HG03571 (cell line): ENCODE measurements around the gene MFSD6L.

Source experiments
- ATAC-seq: cut with Tn5 transposase; IDR thresholded peaks from one replicate; pipeline ENCODE4 v1.9.1; 2021; ENCODE audit not compliant: unreplicated experiment

The MFSD6L gene

GRCh38 chr17:8798846-8799569 is at the start of gene MFSD6L:
TSS of gene MFSD6L (minus strand) at chr17:8799365. CDS start at chr17:8799120, 245 bp downstream.
- no peak for ATAC-seq

DNA sequence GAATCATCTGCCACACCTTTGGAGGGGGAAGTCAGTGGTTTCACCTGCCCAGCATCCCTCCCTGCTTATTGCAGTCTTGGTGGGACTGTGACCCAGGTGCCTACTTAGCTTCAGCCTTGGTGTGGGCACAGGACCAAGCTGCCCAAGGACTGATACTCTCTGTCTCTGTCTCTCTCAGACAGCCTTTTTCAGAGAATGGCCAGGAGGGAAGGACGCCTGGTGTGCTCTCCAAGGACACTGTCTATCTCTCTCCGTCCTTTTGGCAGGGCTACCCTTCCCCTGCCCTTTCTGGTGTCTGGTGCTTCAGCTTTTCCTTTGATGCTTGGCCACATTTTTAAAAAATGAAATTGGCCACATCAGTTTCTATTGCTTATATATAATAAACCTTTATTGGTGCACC is 48.7 kb upstream of the MFSD6L start:
- no peak for ATAC-seq

DNA sequence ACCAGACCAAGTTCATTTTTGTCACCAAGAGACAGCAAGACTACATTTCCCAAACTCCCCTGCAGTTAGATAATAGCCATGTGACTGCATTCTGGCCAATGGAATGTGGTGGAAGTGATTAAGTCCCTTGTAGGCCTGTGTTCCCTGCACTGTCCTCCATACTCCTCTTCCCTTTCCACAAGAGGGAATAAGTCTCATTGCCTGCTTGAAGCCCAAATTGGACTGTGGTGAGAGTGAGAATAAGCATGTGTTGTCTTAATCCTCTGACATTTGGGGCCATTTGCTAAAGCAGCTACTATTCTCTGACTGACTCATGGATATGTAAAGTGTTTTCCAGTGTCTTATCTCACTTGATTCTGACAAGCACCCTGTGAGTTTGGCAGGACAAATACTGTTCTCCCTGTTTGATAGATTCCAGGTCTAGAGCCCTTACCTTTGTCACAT is 47.6 kb upstream of the MFSD6L start:
- ATAC-seq, result no peak

DNA sequence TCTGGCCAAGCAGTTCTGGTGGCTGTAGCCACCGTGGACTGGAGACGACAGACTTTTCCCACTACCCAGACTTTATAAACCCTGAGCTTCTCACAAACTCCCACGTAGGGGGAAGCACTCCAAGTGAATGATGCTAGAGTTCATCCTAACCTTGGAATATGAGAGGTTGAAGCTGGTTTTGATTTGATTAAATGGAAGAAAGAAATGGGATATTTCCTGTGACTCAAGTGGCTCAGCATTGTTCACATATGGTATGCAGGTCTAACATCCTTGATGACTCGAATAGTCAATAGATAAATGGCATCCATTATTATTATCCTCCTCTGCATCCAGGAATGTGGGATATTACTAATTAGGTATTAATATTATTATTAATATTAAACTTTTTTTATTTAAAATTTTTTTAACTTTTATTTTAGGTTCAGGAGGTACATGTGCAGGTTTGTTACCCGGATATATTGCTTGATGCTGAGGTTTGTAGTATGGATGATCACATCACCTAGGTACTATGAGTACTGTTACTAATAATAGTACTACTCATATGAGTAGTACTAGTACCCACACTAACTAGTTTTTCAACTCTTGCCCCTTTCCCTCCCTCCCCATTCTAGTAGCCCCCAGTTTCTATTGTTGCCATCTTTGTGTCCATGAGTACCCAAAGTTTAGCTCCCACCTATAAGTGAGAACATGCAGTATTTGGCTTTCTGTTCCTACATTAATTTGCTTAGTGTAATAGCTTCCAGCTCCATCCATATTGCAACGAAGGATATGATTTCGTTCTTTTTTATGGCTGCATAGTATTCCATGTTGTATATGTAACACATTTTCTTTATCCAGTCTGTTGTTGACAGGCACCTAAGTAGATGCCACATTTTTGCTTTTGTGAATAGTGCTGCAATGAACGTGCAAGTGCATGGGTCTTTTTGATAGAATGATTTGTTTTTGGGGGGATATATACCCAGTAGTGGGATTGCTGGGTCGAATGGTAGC is 45.4 kb upstream of the MFSD6L start:
- no peak for ATAC-seq

- no peak for ATAC-seq
These were observed 44.2 kb upstream of the MFSD6L start for GRCh38 chr17:8843344-8843743.

DNA sequence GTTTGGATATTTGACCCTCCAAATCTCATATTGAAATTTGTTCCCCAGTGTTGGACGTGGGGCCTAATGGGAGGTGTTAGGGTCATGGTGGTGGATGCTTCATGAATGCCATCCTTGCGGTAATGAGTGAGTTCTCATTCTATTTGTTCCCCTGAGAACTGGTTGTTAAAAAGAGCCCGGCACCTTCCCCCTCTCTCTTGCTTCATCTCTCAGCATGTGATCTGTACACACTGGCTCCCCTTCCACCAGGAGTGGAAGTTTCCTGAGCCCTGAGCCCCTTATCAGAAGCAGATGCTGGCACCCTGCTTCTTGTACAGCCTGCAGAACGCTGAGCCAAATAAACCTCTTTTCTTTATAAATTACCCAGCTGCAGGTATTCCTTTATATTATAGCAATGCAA is 42.7 kb upstream of the MFSD6L start:
- ATAC-seq, result no peak

DNA sequence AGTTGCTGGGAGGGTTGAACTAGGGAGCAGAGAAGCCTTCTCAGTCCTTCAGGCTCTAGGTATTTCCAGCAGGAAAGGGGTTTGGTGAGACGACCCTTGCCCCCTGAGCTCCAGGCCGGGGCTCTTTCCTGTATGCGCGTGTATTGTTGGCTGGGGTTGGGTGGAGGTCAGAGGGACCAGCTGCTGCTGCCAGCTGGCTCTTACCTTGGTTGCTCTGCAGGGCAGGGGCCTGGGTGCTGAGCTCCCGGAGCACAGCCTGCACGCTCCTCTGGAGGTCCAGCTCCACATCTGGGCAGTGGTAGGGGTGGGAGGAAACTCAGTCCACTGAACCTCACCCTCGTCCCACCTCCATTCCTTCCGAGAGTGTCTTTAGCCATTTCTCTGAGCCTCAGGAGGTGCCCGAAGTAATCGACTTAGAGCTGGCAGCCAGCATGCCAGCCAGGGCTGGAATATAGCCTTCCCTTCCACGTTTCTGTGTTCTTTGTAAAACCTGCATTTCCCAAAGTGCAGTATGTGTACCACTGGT is 40.3 kb upstream of the MFSD6L start:
- no peak for ATAC-seq

DNA sequence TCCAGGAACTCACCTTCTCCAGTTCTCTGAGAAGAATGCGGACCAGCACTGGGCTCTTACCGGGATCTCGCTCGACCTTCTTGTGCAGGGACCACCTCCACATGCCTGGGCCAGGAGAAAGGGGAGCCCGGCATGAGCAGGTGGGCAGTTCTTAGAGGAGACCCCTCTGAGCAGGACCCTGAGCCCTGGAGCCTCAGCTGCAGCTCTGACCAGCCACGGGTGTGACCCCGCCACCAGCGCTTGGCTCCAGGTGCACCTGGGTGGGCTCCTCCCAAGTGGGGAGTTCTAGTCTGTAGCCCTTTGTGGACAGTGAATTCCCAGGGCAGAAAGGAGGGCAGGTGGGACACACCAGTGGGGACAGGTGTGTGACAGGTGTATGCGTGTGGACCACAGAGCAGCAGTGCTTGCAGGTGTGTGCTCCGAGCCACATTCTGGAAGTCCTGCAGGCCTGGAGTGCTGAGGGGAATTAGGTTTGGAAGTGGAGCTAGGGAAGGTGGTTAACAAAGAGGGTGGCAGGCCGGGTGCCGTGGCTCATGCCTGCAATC is 39.5 kb upstream of the MFSD6L start:
- no peak for ATAC-seq

DNA sequence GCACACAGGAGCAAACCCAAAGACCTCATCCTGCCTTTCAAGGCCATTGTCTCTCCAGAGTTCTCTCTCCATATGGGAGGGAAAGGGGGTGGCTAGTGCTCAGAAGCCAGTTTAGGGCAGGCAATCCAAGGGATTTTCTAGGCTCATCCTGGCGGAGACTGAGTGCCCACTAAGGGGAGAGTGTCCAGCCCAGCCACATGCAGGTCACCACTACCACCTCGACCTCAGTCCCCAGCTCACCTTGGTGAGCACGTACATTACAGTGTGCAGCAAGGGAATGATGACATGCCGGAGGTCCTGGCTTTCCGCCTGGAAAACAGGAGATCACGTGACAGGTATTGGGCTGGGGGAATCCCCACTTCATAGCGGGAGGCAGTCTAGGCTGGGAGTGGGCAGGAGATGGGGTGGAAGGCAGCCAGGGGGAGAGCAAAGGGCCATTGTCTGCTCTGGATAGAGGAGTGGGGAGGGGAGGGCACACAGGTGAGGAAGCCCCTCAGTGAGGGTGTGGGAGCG is 38.5 kb upstream of the MFSD6L start:
- ATAC-seq, result no peak

- ATAC-seq, result no peak
These were observed 37.8 kb upstream of the MFSD6L start for GRCh38 chr17:8836821-8837562.

DNA sequence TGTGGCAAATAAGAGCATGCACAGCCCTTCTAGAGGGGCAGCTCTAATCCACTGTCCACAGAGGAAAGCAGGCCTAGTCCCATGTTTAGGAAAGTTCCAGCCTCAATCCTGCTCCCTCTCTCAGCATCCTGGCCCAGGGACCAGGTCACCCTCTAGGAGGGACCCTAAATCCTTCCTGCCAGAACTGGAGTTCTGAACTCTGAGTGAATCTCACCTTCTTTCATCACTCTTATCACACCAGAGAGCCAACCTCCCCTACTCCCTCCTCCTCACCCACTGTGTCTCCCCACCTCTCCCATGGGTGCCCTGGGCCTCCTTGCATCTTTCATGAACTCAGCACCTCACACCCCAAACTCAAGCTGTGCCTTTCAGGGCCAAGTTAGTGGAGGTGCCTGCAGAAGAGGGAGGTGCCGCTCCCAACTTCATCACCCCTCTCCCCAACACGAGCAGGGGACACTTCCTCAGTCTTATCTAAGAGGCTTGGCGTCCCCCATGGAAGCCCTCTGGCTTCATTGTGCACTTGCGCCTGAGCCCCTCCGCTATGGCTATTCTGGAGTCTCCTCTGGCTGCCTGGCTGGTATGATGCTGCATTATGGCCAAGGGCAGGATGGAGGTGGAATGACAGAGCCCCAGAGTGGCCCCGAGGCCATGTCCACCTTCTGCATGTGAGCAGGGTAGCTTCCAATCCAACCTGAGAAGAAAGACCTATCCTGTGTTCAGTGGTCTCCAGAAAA is 36.6 kb upstream of the MFSD6L start:
- no peak for ATAC-seq

DNA sequence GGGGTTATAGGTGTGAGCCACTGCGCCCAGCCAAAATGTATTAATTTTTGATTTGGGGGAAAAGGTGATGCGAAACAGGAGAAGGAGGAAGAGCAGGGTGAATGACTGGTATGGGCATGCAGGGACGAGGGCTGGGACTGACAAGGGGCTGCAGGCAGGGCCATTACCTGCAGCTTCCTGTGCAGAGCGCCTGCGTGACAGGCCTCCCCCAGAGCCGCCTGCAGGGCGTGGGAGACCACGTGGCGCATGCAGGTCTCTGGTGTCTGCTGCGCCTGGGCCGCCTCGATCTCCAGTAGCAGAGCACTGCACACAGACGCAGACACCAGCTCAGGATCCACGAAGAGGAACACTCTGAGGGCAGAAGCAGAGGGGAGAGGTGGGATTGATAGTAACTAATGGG is 35.9 kb upstream of the MFSD6L start:
- no peak for ATAC-seq

DNA sequence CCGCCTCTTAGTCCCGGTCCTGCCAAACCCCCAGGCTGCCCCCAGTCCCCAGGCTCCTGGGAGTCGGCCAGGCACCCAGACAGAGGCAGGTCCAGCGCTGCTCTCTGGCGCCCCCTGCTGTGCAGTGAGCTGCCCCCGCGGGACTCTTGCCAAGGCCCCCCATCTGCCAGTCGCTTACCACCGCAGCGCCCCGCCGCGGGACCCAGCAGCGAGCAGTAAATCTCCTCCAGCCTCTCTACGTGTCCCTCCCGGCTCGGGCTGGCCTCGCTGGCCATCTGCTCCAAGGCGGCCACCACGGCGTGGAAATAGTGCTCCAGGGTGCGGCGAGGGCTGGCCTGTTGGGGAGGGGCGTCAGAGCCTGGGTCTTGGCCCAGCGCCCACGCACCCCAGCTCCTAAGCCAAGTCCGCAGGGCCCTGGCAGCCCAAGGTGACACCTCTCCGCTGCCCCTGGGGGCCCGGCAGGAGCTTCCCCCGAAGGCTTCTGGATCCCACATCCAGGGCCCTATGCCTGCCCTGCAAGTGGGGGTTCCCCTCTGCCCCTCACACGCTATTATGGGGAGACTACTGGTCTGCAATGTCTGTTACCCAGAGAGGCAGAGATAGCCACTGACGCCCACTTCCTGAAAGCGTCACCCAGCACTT is 33.7 kb upstream of the MFSD6L start:
- ATAC-seq, result no peak

DNA sequence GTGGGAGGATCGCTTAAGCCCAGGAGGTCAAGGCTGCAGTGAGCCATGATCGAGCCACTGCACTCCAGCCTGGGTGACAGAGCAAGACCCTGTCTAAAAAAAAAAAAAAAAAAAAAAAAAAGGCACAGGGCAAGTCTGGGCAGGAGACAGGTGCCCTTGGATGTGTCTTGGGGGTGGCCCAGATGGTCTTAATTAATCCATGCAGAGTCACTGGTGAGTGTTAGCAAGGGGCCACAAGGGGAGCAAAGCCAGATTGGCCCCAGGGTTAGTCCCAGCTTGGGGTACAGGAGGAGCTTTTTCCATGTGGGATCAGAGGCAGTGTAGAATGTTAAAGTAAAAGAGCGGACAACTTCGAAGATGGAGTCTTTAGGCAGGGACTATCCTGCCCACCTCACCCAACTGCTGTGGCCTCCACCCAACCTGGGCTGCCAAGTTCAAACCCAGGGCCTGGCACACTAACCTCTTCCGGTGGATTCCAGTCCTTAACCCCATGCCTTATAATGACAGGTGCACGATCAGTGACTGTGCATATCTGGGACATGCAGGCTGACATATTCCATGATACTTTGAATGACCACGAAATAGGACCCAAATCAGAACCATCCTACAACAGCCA is 32.2 kb upstream of the MFSD6L start:
- ATAC-seq, result no peak

- no peak for ATAC-seq
These were observed 31.0 kb upstream of the MFSD6L start for GRCh38 chr17:8830141-8830540.

- ATAC-seq, result no peak
These were observed 30.1 kb upstream of the MFSD6L start for GRCh38 chr17:8829036-8829941.

- no peak for ATAC-seq
These were observed 29.3 kb upstream of the MFSD6L start for GRCh38 chr17:8828517-8828875.

GRCh38 chr17:8826808-8827435 is 27.8 kb upstream of the MFSD6L start:
- no peak for ATAC-seq
